ENCODE data around the gene E2F4. TPM values are rescaled to one million over a fixed set of nuclear protein-coding genes. Genes with fewer than 3 reads are reported as not detected.

Gene E2F4
- total and polyA plus RNA-seq, 10 of the 15 experiments (the other 5 are each of a cell fraction or from before 2014, with no cell fraction given), result 11.7 to 132 (median 95.9) TPM

DNA sequence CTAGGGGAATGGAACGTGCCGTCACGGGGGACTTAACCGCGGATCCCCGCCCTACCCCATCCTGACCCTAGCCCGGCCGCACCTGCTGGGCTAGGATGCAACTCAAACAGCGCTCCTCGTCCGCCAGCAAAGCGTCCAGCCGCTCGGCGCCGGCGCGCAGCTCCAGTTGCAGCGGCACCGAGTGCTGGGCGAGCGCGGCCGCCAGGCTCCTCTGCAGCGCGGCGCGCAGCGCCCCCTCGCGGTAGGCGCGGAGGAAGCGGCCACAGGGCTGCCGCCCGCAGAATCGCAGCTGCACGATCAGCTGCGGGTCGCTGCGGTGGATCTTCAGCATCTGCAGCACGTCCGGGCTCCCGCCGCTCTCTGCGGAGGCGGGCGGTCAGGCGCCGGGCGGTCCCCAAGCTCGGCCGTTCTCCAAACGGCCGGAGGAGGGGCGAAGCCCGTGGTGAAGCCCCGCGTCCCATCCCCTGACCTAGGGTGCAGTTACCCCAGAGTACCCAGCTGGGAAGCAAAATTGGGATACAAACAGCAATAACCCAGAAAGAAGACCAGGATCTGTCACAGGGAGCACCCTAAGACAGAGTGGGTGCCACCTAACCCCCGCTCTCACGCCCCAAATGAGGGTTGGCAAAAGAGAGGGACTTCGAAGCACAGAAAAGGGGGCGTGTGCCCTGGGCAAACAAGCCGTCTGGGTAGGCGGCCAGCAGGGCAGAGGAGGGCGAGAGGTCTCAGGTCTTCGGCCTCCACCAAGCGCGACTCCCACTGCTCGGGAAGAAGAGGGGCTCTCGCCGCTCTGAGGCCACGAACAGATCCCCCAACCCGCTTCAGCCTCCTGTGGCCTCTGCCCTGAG lies 36.4 kb upstream of the E2F4 start (continued):
- TF ChIP-seq DPF2 (IDR thresholded peaks at IDR 0.05), result peak; percentile 71; the same call in 1 of the 2 replicates
- TF ChIP-seq SMC3 (IDR thresholded peaks at IDR 0.05; ENCODE audit: borderline replicate concordance, low read length), result peak; percentile 85
- no peak for TF ChIP-seq CHD1 (IDR thresholded peaks at IDR 0.05; ENCODE audit: low read depth, low read length)
- TF ChIP-seq RFX5 (IDR thresholded peaks at IDR 0.05; ENCODE audit: low read depth, low read length), result no peak
- TF ChIP-seq, protein P1, sequence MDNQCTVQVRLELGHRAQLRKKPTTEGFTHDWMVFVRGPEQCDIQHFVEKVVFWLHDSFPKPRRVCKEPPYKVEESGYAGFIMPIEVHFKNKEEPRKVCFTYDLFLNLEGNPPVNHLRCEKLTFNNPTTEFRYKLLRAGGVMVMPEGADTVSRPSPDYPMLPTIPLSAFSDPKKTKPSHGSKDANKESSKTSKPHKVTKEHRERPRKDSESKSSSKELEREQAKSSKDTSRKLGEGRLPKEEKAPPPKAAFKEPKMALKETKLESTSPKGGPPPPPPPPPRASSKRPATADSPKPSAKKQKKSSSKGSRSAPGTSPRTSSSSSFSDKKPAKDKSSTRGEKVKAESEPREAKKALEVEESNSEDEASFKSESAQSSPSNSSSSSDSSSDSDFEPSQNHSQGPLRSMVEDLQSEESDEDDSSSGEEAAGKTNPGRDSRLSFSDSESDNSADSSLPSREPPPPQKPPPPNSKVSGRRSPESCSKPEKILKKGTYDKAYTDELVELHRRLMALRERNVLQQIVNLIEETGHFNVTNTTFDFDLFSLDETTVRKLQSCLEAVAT (IDR thresholded peaks at IDR 0.05), result no peak
- no peak for TF ChIP-seq KDM1A (IDR thresholded peaks at IDR 0.05; ENCODE audit: borderline replicate concordance)
- TF ChIP-seq ZNF217 (IDR thresholded peaks at IDR 0.05), result no peak
- no peak for TF ChIP-seq STAT1 (conservative IDR thresholded peaks at IDR 0.05)
- peak; percentile 70; the same call in 1 of the 2 replicates for TF ChIP-seq ZSCAN29 (IDR thresholded peaks at IDR 0.05)
- TF ChIP-seq IKZF1 (conservative IDR thresholded peaks at IDR 0.05), result peak; percentile 69; the same call in 1 of the 2 replicates
- TF ChIP-seq FOXM1 (IDR thresholded peaks at IDR 0.05; ENCODE audit: low read depth, low read length), result no peak
- no peak for TF ChIP-seq JUND (IDR thresholded peaks at IDR 0.05; ENCODE audit: low read depth, low read length)
- TF ChIP-seq ZNF24 (IDR thresholded peaks at IDR 0.05), result peak; percentile 30; the same call in 1 of the 2 replicates
- TF ChIP-seq BRCA1 (IDR thresholded peaks at IDR 0.05; ENCODE audit: low read depth, low read length), result no peak
- TF ChIP-seq, protein P2, sequence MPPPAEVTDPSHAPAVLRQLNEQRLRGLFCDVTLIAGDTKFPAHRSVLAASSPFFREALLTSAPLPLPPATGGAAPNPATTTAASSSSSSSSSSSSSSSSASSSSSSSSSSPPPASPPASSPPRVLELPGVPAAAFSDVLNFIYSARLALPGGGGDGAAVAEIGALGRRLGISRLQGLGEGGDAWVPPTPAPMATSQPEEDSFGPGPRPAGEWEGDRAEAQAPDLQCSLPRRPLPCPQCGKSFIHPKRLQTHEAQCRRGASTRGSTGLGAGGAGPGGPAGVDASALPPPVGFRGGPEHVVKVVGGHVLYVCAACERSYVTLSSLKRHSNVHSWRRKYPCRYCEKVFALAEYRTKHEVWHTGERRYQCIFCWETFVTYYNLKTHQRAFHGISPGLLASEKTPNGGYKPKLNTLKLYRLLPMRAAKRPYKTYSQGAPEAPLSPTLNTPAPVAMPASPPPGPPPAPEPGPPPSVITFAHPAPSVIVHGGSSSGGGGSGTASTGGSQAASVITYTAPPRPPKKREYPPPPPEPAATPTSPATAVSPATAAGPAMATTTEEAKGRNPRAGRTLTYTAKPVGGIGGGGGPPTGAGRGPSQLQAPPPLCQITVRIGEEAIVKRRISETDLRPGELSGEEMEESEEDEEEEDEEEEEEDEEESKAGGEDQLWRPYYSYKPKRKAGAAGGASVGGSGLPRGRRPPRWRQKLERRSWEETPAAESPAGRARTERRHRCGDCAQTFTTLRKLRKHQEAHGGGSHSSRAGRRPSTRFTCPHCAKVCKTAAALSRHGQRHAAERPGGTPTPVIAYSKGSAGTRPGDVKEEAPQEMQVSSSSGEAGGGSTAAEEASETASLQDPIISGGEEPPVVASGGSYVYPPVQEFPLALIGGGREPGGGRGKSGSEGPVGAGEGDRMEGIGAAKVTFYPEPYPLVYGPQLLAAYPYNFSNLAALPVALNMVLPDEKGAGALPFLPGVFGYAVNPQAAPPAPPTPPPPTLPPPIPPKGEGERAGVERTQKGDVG (CRISPR knock-in tag; IDR thresholded peaks at IDR 0.05), result no peak
- TF ChIP-seq SIN3A (IDR thresholded peaks at IDR 0.05; ENCODE audit: low read depth, low read length), result 0 out of 2 replicates have a peak, but pooled peaks have one; percentile 52
- TF ChIP-seq MXI1 (IDR thresholded peaks at IDR 0.05; ENCODE audit: low read depth, low read length), result peak; percentile 62; the same call in 1 of the 2 replicates
- TF ChIP-seq, protein P3, sequence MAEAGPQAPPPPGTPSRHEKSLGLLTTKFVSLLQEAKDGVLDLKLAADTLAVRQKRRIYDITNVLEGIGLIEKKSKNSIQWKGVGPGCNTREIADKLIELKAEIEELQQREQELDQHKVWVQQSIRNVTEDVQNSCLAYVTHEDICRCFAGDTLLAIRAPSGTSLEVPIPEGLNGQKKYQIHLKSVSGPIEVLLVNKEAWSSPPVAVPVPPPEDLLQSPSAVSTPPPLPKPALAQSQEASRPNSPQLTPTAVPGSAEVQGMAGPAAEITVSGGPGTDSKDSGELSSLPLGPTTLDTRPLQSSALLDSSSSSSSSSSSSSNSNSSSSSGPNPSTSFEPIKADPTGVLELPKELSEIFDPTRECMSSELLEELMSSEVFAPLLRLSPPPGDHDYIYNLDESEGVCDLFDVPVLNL (IDR thresholded peaks at IDR 0.05; ENCODE audit: low read depth, low read length), result no peak
- TF ChIP-seq YY1 (IDR thresholded peaks at IDR 0.05; ENCODE audit: low read depth, low read length), result peak; percentile 87
- TF ChIP-seq, protein P4, sequence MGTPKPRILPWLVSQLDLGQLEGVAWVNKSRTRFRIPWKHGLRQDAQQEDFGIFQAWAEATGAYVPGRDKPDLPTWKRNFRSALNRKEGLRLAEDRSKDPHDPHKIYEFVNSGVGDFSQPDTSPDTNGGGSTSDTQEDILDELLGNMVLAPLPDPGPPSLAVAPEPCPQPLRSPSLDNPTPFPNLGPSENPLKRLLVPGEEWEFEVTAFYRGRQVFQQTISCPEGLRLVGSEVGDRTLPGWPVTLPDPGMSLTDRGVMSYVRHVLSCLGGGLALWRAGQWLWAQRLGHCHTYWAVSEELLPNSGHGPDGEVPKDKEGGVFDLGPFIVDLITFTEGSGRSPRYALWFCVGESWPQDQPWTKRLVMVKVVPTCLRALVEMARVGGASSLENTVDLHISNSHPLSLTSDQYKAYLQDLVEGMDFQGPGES (IDR thresholded peaks at IDR 0.05), result no peak
- no peak for TF ChIP-seq SUZ12 (IDR thresholded peaks at IDR 0.05; ENCODE audit: unreplicated experiment)
- TF ChIP-seq HCFC1 (IDR thresholded peaks at IDR 0.05; ENCODE audit: low read length), result no peak
- no peak for TF ChIP-seq FOXK2 (IDR thresholded peaks at IDR 0.05)
- TF ChIP-seq TCF12 (IDR thresholded peaks at IDR 0.05; ENCODE audit: low read depth, low read length), result peak; percentile 79; the same call in 1 of the 2 replicates
- no peak for TF ChIP-seq SUPT20H (IDR thresholded peaks at IDR 0.05; ENCODE audit: borderline replicate concordance, control insufficient read depth, low read depth, low read length)
- 0 out of 2 replicates have a peak, but pooled peaks have one; percentile 70 for TF ChIP-seq CBX5 (IDR thresholded peaks at IDR 0.05; ENCODE audit: low read depth)
